ENCODE measurements around the gene NBAS. TPM values are rescaled to one million over a fixed set of nuclear protein-coding genes. Genes with fewer than 3 reads are reported as not detected.

The NBAS gene
- total and polyA plus RNA-seq, 2 of the 13 experiments (the other 11 are each of a cell fraction or from before 2014, with no cell fraction given): 33.6 to 58.7 TPM

DNA sequence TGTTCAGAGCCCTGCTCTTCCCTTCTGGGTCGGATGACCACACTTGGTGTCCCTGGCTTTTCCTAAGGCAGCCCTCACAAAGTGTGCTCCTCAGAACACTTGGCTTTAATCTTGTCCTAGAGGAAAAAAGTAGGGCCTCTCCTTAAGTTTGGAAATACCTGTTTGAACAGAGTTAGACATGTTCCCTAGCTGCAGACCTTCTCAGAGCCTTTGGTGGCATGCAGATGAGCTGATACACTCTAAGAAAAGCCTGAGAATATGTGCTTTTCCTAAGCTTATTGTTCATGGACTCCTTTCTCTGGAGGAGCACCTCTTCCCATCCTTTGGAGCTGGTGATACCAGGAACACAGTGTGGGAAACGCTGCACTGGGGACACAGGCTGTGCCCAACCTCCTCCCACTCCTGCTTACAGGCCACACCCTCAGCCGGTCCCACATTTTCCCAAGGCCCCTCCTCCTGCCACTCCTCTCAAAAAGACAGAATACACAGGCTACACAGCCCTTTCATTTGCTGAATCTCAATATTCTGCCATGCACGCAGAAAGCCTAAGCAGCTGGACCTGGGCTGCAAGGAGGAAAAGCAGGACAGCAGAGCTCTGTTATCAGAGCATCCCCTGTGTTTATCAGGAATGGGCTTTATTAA is 443.6 kb downstream of the NBAS start:
- no peak for DNase-seq (ENCODE audit: low spot score)
- H3K4me3 ChIP-seq (replicated peaks in 1 of 3; ENCODE audit: insufficient read depth in 1 of 3, low read depth in 2 of 3, low read length in 3 of 3): no peak overlapping the region
- no peak overlapping the region for H3K4me2 ChIP-seq (ENCODE audit: low read depth, low read length)
- peaks cover 17% of the 10 kb centered on the region for H3K9me3 ChIP-seq (ENCODE audit: low read length)
- no peak overlapping the region for H2AFZ ChIP-seq (ENCODE audit: low read length)
- no peak overlapping the region for H3K9ac ChIP-seq (ENCODE audit: insufficient read depth, low read depth, low read length)
- TF ChIP-seq ZNF547 (CRISPR knock-in tag; IDR thresholded peaks at IDR 0.05): no peak
- TF ChIP-seq, protein P1, sequence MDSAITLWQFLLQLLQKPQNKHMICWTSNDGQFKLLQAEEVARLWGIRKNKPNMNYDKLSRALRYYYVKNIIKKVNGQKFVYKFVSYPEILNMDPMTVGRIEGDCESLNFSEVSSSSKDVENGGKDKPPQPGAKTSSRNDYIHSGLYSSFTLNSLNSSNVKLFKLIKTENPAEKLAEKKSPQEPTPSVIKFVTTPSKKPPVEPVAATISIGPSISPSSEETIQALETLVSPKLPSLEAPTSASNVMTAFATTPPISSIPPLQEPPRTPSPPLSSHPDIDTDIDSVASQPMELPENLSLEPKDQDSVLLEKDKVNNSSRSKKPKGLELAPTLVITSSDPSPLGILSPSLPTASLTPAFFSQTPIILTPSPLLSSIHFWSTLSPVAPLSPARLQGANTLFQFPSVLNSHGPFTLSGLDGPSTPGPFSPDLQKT (CRISPR knock-in tag; IDR thresholded peaks at IDR 0.05; ENCODE audit: borderline replicate concordance): no peak
- no peak for TF ChIP-seq REST (IDR thresholded peaks at IDR 0.05; ENCODE audit: borderline replicate concordance in 1 of 2, low read depth in 1 of 2, low read length in 2 of 2)
- TF ChIP-seq MBNL3 (CRISPR knock-in tag; conservative IDR thresholded peaks at IDR 0.05): no peak
- TF ChIP-seq FOXO4 (CRISPR knock-in tag; conservative IDR thresholded peaks at IDR 0.05): no peak
- TF ChIP-seq ZNF501 (CRISPR knock-in tag; IDR thresholded peaks at IDR 0.05): no peak
- no peak for TF ChIP-seq SIX1 (CRISPR knock-in tag; IDR thresholded peaks at IDR 0.05; ENCODE audit: borderline replicate concordance)
- TF ChIP-seq LRRFIP1 (CRISPR knock-in tag; conservative IDR thresholded peaks at IDR 0.05): no peak
- no peak for TF ChIP-seq NFKB2 (CRISPR knock-in tag; IDR thresholded peaks at IDR 0.05; ENCODE audit: borderline replicate concordance)
- no peak for TF ChIP-seq HOXA5 (CRISPR knock-in tag; IDR thresholded peaks at IDR 0.05)
- 28% methylated on average over 4 of the region's 4 CpGs for WGBS (ENCODE audit: low lambda C conversion rate)
- no peak for FAIRE-seq
- no peaks in the 10 kb centered on the region for H3K4me1 ChIP-seq (ENCODE audit: insufficient read depth, low read length)
- no peaks in the 10 kb centered on the region for H3K79me2 ChIP-seq (ENCODE audit: insufficient read depth, low read length)
- peaks cover 0 to 13% of the 10 kb centered on the region in 2 experiments; a peak in 1 of 5 replicates for H3K27me3 ChIP-seq (ENCODE audit: control insufficient read depth in 1 of 2, insufficient read depth in 2 of 2, low read length in 2 of 2)
- POLR2A ChIA-PET: no interaction called here
- H3K36me3 ChIP-seq (replicated peaks in 1 of 2; ENCODE audit: control insufficient read depth in 1 of 2, insufficient read depth in 2 of 2, low read length in 2 of 2): no peaks in the 10 kb centered on the region
- BruUV-seq (replicated peaks): no TSS peak
- no peaks in the 10 kb centered on the region for H4K20me1 ChIP-seq (ENCODE audit: insufficient read depth, low read length)
- CTCF ChIA-PET (ENCODE audit: low intra/inter-chr PET ratio, low total read pairs): no interaction called here
- H3K27ac ChIP-seq (ENCODE audit: extremely low read length, insufficient read depth, low read length): no peak overlapping the region
- intact Hi-C loops (cut with micrococcal nuclease; ENCODE audit: unreplicated experiment): no loop called here
- no peak; the same call in 2 of the 3 replicates for ATAC-seq
- in situ Hi-C loops (cut with HindIII; ENCODE audit: extremely low pct_ligation_motif_present, low pct_unique_long_range_greater_than_20kb): no loop called here

All from HepG2 (cell line).